Measurements from ENCODE around the gene PLPP3. TPM values are rescaled to one million over a fixed set of nuclear protein-coding genes. Genes with fewer than 3 reads are reported as not detected.

The PLPP3 gene
- total RNA-seq, 2 donors from 2014 or later: not detected

- Mint-ChIP-seq H3K9me3 (no peaks in the 10 kb centered on the region), H3K27ac (no peak overlapping the region), H3K4me3 (no peak overlapping the region), H3K27me3 (peaks cover 9% of the 10 kb centered on the region), H3K4me1 (no peaks in the 10 kb centered on the region), H3K36me3 (ENCODE audit: low read depth) (no peaks in the 10 kb centered on the region)
- ATAC-seq (replicated peaks): no peak
These were observed 33.7 kb downstream of the PLPP3 start for GRCh38 chr1:56545711-56546110.

- Mint-ChIP-seq H3K4me1 (no peaks in the 10 kb centered on the region), H3K9me3 (no peaks in the 10 kb centered on the region), H3K27me3 (peaks cover 13% of the 10 kb centered on the region), H3K36me3 (ENCODE audit: low read depth) (no peaks in the 10 kb centered on the region), H3K27ac (no peak overlapping the region), H3K4me3 (no peak overlapping the region)
- ATAC-seq (replicated peaks): no peak
These were observed 35.4 kb downstream of the PLPP3 start for GRCh38 chr1:56543783-56544612.

GRCh38 chr1:56542651-56543050, 36.7 kb downstream of the PLPP3 start:
- no peak overlapping the region for H3K4me3 Mint-ChIP-seq
- no peaks in the 10 kb centered on the region for H3K36me3 Mint-ChIP-seq (ENCODE audit: low read depth)
- peaks cover 20% of the 10 kb centered on the region for H3K27me3 Mint-ChIP-seq
- no peak for ATAC-seq (replicated peaks)
- H3K9me3 Mint-ChIP-seq: no peaks in the 10 kb centered on the region
- H3K27ac Mint-ChIP-seq: no peak overlapping the region
- no peaks in the 10 kb centered on the region for H3K4me1 Mint-ChIP-seq

- ATAC-seq (replicated peaks): no peak
- peaks cover 33% of the 10 kb centered on the region for H3K27me3 Mint-ChIP-seq
- no peaks in the 10 kb centered on the region for H3K36me3 Mint-ChIP-seq (ENCODE audit: low read depth)
- H3K9me3 Mint-ChIP-seq: no peaks in the 10 kb centered on the region
- no peaks in the 10 kb centered on the region for H3K4me1 Mint-ChIP-seq
- no peak overlapping the region for H3K4me3 Mint-ChIP-seq
- no peak overlapping the region for H3K27ac Mint-ChIP-seq
These were observed 38.0 kb downstream of the PLPP3 start for GRCh38 chr1:56541408-56541807.

GRCh38 chr1:56540467-56540866, 38.9 kb downstream of the PLPP3 start:
- no peaks in the 10 kb centered on the region for H3K4me1 Mint-ChIP-seq
- no peak overlapping the region for H3K27ac Mint-ChIP-seq
- H3K9me3 Mint-ChIP-seq: no peaks in the 10 kb centered on the region
- H3K36me3 Mint-ChIP-seq (ENCODE audit: low read depth): no peaks in the 10 kb centered on the region
- H3K4me3 Mint-ChIP-seq: no peak overlapping the region
- peaks cover 33% of the 10 kb centered on the region for H3K27me3 Mint-ChIP-seq
- ATAC-seq (replicated peaks): no peak

GRCh38 chr1:56539520-56539931, 39.8 kb downstream of the PLPP3 start:
- H3K36me3 Mint-ChIP-seq (ENCODE audit: low read depth): no peaks in the 10 kb centered on the region
- no peak overlapping the region for H3K4me3 Mint-ChIP-seq
- no peak for ATAC-seq (replicated peaks)

GRCh38 chr1:56538532-56538931, 40.8 kb downstream of the PLPP3 start:
- no peaks in the 10 kb centered on the region for H3K9me3 Mint-ChIP-seq
- no peak overlapping the region for H3K4me3 Mint-ChIP-seq
- no peak for ATAC-seq (replicated peaks)
- H3K27ac Mint-ChIP-seq: no peak overlapping the region
- no peaks in the 10 kb centered on the region for H3K36me3 Mint-ChIP-seq (ENCODE audit: low read depth)
- H3K4me1 Mint-ChIP-seq: no peaks in the 10 kb centered on the region
- H3K27me3 Mint-ChIP-seq: peaks cover 40% of the 10 kb centered on the region

More at GRCh38 chr1:56539520-56539931, 39.8 kb downstream of the PLPP3 start:
- H3K9me3 Mint-ChIP-seq: no peaks in the 10 kb centered on the region
- H3K27me3 Mint-ChIP-seq: peaks cover 39% of the 10 kb centered on the region
- no peaks in the 10 kb centered on the region for H3K4me1 Mint-ChIP-seq
- no peak overlapping the region for H3K27ac Mint-ChIP-seq

GRCh38 chr1:56537660-56538059, 41.7 kb downstream of the PLPP3 start:
- no peak for ATAC-seq (replicated peaks)
- Mint-ChIP-seq H3K27ac (no peak overlapping the region), H3K36me3 (ENCODE audit: low read depth) (no peaks in the 10 kb centered on the region), H3K9me3 (no peaks in the 10 kb centered on the region), H3K4me3 (no peak overlapping the region), H3K27me3 (peaks cover 37% of the 10 kb centered on the region), H3K4me1 (no peaks in the 10 kb centered on the region)

GRCh38 chr1:56535939-56536338, 43.4 kb downstream of the PLPP3 start:
- peaks cover 34% of the 10 kb centered on the region for H3K27me3 Mint-ChIP-seq
- H3K27ac Mint-ChIP-seq: no peak overlapping the region
- no peak overlapping the region for H3K4me3 Mint-ChIP-seq
- H3K36me3 Mint-ChIP-seq (ENCODE audit: low read depth): no peaks in the 10 kb centered on the region
- H3K4me1 Mint-ChIP-seq: no peaks in the 10 kb centered on the region
- H3K9me3 Mint-ChIP-seq: no peaks in the 10 kb centered on the region
- ATAC-seq (replicated peaks): no peak

GRCh38 chr1:56535362-56535761, 44.0 kb downstream of the PLPP3 start:
- Mint-ChIP-seq H3K27ac (no peak overlapping the region), H3K27me3 (peaks cover 32% of the 10 kb centered on the region), H3K4me3 (no peak overlapping the region), H3K9me3 (no peaks in the 10 kb centered on the region), H3K36me3 (ENCODE audit: low read depth) (no peaks in the 10 kb centered on the region), H3K4me1 (no peaks in the 10 kb centered on the region)
- ATAC-seq (replicated peaks): no peak

GRCh38 chr1:56534130-56534651, 45.2 kb downstream of the PLPP3 start:
- Mint-ChIP-seq H3K4me1 (no peaks in the 10 kb centered on the region), H3K27ac (no peak overlapping the region), H3K36me3 (ENCODE audit: low read depth) (no peaks in the 10 kb centered on the region), H3K9me3 (no peaks in the 10 kb centered on the region), H3K27me3 (peaks cover 28% of the 10 kb centered on the region), H3K4me3 (no peak overlapping the region)
- ATAC-seq (replicated peaks): no peak

GRCh38 chr1:56533621-56534020, 45.7 kb downstream of the PLPP3 start:
- Mint-ChIP-seq H3K36me3 (ENCODE audit: low read depth) (no peaks in the 10 kb centered on the region), H3K4me3 (no peak overlapping the region)
- no peak for ATAC-seq (replicated peaks)

GRCh38 chr1:56533197-56533596, 46.2 kb downstream of the PLPP3 start:
- Mint-ChIP-seq H3K27me3 (peaks cover 23% of the 10 kb centered on the region), H3K4me3 (no peak overlapping the region), H3K9me3 (no peaks in the 10 kb centered on the region), H3K36me3 (ENCODE audit: low read depth) (no peaks in the 10 kb centered on the region), H3K4me1 (no peaks in the 10 kb centered on the region), H3K27ac (no peak overlapping the region)
- no peak for ATAC-seq (replicated peaks)

More at GRCh38 chr1:56533621-56534020, 45.7 kb downstream of the PLPP3 start:
- H3K27me3 Mint-ChIP-seq: peaks cover 28% of the 10 kb centered on the region
- H3K9me3 Mint-ChIP-seq: no peaks in the 10 kb centered on the region
- no peak overlapping the region for H3K27ac Mint-ChIP-seq
- H3K4me1 Mint-ChIP-seq: no peaks in the 10 kb centered on the region

GRCh38 chr1:56532350-56532683, 47.0 kb downstream of the PLPP3 start:
- H3K9me3 Mint-ChIP-seq: no peaks in the 10 kb centered on the region
- no peak overlapping the region for H3K27ac Mint-ChIP-seq
- H3K4me3 Mint-ChIP-seq: no peak overlapping the region
- no peaks in the 10 kb centered on the region for H3K36me3 Mint-ChIP-seq (ENCODE audit: low read depth)
- peaks cover 17% of the 10 kb centered on the region for H3K27me3 Mint-ChIP-seq
- no peak for ATAC-seq (replicated peaks)
- H3K4me1 Mint-ChIP-seq: no peaks in the 10 kb centered on the region

GRCh38 chr1:56531624-56532349, 47.6 kb downstream of the PLPP3 start:
- H3K4me3 Mint-ChIP-seq: no peak overlapping the region

More at GRCh38 chr1:56531624-56532349, 47.6 kb downstream of the PLPP3 start:
- no peaks in the 10 kb centered on the region for H3K36me3 Mint-ChIP-seq (ENCODE audit: low read depth)
- H3K27ac Mint-ChIP-seq: no peak overlapping the region
- no peaks in the 10 kb centered on the region for H3K4me1 Mint-ChIP-seq
- H3K27me3 Mint-ChIP-seq: peaks cover 12% of the 10 kb centered on the region
- no peak for ATAC-seq (replicated peaks)
- no peaks in the 10 kb centered on the region for H3K9me3 Mint-ChIP-seq
